Large intestine (tissue), 3 donors: Measurements from ENCODE around the gene MPV17. TPM values are rescaled to one million over a fixed set of nuclear protein-coding genes. Genes with fewer than 3 reads are reported as not detected.

Experiments
- DNase-seq, 2 donors: peaks; one replicate each; pipeline versions ENCODE4 v3.0.0 to v3.0.0-alpha.2; 2013
- H3K27ac ChIP-seq: one replicate; pipeline ENCODE4 v1.5.1; 2013; ENCODE audit warnings: low read length
- H3K27me3 ChIP-seq: 2 replicates; pipeline ENCODE4 v1.6.1; 2013; ENCODE audit warnings: low read length; ENCODE audit not compliant: control insufficient read depth, insufficient read depth
- H3K36me3 ChIP-seq: 2 replicates; pipeline ENCODE4 v1.6.1; 2013; ENCODE audit warnings: low read length; ENCODE audit not compliant: control insufficient read depth, insufficient read depth
- H3K4me1 ChIP-seq: one replicate; pipeline ENCODE4 v1.6.1; 2013; ENCODE audit warnings: low read length; ENCODE audit not compliant: control insufficient read depth, insufficient read depth
- H3K4me3 ChIP-seq: one replicate; pipeline ENCODE4 v1.5.1; 2013; ENCODE audit warnings: low read length
- H3K9me3 ChIP-seq: one replicate; pipeline ENCODE4 v1.6.1; 2013; ENCODE audit warnings: mild to moderate bottlenecking, low read depth, low read length, moderate library complexity; ENCODE audit not compliant: control insufficient read depth
- WGBS: methylation state at CpG from one replicate; pipeline ENCODE4 v1.1.5; 2013; ENCODE audit warnings: low lambda C conversion rate; ENCODE audit not compliant: insufficient coverage; 5-methylcytosine and 5-hydroxymethylcytosine counted together
- polyA plus RNA-seq: library from polyadenylated mRNA; unstranded; fragments of 120-200 nt; gene quantifications from one replicate; pipeline ENCODE4 v1.2.1, GENCODE V29; 2013

MPV17 gene
- polyA plus RNA-seq, 1 donor = 99.6 TPM

DNA sequence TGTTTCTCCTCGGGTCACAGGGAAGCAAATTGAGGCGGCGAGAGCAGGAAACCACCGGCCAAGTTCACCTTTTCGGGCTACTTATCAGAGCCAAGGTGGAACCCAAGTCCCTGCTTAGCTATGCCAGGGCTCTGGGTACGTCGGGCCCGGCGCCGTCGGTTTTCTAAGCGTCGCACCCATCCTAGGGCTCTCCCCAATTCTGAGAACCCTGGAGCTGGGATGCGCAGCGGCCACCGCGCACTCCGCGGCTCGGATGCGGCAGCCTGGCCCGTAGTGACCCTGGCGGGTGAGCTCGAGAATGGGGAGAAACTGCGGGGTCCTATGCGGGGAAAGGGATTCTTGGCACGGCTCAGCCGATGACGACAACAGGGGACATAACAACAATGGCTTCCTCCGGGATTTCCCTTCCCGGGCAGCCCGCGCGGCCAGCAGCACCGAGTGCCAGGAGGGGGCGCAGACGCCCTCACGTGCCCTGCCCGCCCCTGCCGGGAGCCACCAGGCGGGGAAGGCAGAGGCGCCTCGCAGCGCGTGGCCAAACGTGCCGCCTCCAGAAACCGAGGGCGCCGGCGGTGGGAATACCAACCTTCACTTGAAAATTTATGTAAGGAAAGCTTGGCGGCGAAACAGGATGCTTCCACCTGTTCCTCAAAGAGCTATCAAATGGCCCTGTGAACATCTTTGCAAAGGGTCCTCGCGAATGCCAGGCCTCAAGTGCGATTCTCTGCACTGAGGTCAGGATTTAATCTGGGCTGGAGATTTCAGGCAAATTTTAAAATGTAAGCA, 58.0 kb downstream of the MPV17 start:
- H3K27ac ChIP-seq = no peak overlapping the region
- H3K27me3 ChIP-seq = peaks cover 77% of the 10 kb centered on the region

GRCh38 chr2:27264253-27264752, 58.6 kb downstream of the MPV17 start:
- DNase-seq = peak in 1 of 2 donors; percentile 6
- Histone ChIP-seq H3K9me3 (peaks cover 4% of the 10 kb centered on the region), H3K36me3 (no peaks in the 10 kb centered on the region), H3K27me3 (peaks cover 80% of the 10 kb centered on the region), H3K4me3 (peak overlapping the region; percentile 30), H3K27ac (no peak overlapping the region), H3K4me1 (peaks cover 14% of the 10 kb centered on the region)
- WGBS = no CpG with 5 or more reads among the region's 38 CpGs

More for the DNA sequence above, 58.0 kb downstream of the MPV17 start:
- no peaks in the 10 kb centered on the region for H3K36me3 ChIP-seq
- peak; percentile 50 to 66 for DNase-seq
- peaks cover 4% of the 10 kb centered on the region for H3K9me3 ChIP-seq
- peak overlapping the region; percentile 30 for H3K4me3 ChIP-seq
- peaks cover 14% of the 10 kb centered on the region for H3K4me1 ChIP-seq
- WGBS = no CpG with 5 or more reads among the region's 56 CpGs

GRCh38 chr2:27263287-27264252, 59.3 kb downstream of the MPV17 start:
- Histone ChIP-seq H3K4me1 (peaks cover 14% of the 10 kb centered on the region), H3K36me3 (no peaks in the 10 kb centered on the region), H3K9me3 (peaks cover 4% of the 10 kb centered on the region), H3K27ac (no peak overlapping the region), H3K27me3 (peaks cover 82% of the 10 kb centered on the region), H3K4me3 (no peak overlapping the region)
- peak in 1 of 2 donors; percentile 15 for DNase-seq
- 0% methylated on average over 3 of the region's 46 CpGs for WGBS

GRCh38 chr2:27262379-27263286, 60.3 kb downstream of the MPV17 start, which contains the start of gene SLC30A3:
Gene SLC30A3, minus strand, starts transcription at chr2:27263047. Its CDS starts 141 bp downstream, at chr2:27262906.
- no peaks in the 10 kb centered on the region for H3K36me3 ChIP-seq
- no CpG with 5 or more reads among the region's 96 CpGs for WGBS
- peaks cover 87% of the 10 kb centered on the region for H3K27me3 ChIP-seq
- H3K9me3 ChIP-seq = peaks cover 4% of the 10 kb centered on the region
- H3K4me1 ChIP-seq = peaks cover 14% of the 10 kb centered on the region
- DNase-seq = peak; percentile 31 to 50
- H3K27ac ChIP-seq = no peak within 1 kb of the TSS
- H3K4me3 ChIP-seq = no peak within 1 kb of the TSS

- Histone ChIP-seq H3K27me3 (peaks cover 88% of the 10 kb centered on the region), H3K4me1 (peaks cover 14% of the 10 kb centered on the region), H3K27ac (no peak overlapping the region), H3K9me3 (peaks cover 4% of the 10 kb centered on the region), H3K36me3 (no peaks in the 10 kb centered on the region), H3K4me3 (no peak overlapping the region)
- no peak for DNase-seq
- no CpG with 5 or more reads among the region's 40 CpGs for WGBS
These were observed 61.0 kb downstream of the MPV17 start for GRCh38 chr2:27261926-27262298.

- Histone ChIP-seq H3K9me3 (peaks cover 4% of the 10 kb centered on the region), H3K27me3 (peaks cover 91% of the 10 kb centered on the region), H3K4me1 (peaks cover 14% of the 10 kb centered on the region), H3K36me3 (no peaks in the 10 kb centered on the region), H3K4me3 (no peak overlapping the region), H3K27ac (no peak overlapping the region)
- DNase-seq = no peak
- WGBS = no CpG with 5 or more reads among the region's 11 CpGs
These were observed 61.5 kb downstream of the MPV17 start for GRCh38 chr2:27261241-27261925.

Other genes with a start within 250 kb of the MPV17 start
- gene EMILIN1, start 244.5 kb downstream of the MPV17 start, polyA plus RNA-seq = 49.1 TPM
- gene KHK, start 236.3 kb downstream of the MPV17 start, polyA plus RNA-seq = 232 TPM
- gene CGREF1, start 204.0 kb downstream of the MPV17 start, polyA plus RNA-seq = 11.5 TPM
- gene ABHD1, start 199.3 kb downstream of the MPV17 start, polyA plus RNA-seq = 2.0 TPM
- gene PREB, start 188.5 kb downstream of the MPV17 start, polyA plus RNA-seq = 48.5 TPM
- gene PRR30, start 183.7 kb downstream of the MPV17 start, polyA plus RNA-seq = not detected
- 0.10 TPM for gene TCF23, start 174.1 kb downstream of the MPV17 start, polyA plus RNA-seq
- 131 TPM for gene ATRAID, start 111.1 kb downstream of the MPV17 start, polyA plus RNA-seq
- 148 TPM for gene SLC5A6, start 110.8 kb downstream of the MPV17 start, polyA plus RNA-seq
- gene CAD, start 105.7 kb downstream of the MPV17 start, polyA plus RNA-seq = 34.9 TPM
- gene SLC30A3, start 60.0 kb downstream of the MPV17 start, polyA plus RNA-seq = 0.57 TPM
- 0.19 TPM for gene DNAJC5G, start 47.7 kb downstream of the MPV17 start, polyA plus RNA-seq
- 0.60 TPM for gene TRIM54, start 40.7 kb downstream of the MPV17 start, polyA plus RNA-seq
- 3.4 TPM for gene UCN, start 14.7 kb downstream of the MPV17 start, polyA plus RNA-seq
- 51.9 TPM for gene GTF3C2, start 33.7 kb upstream of the MPV17 start, polyA plus RNA-seq
- 39.7 TPM for gene EIF2B4, start 47.2 kb upstream of the MPV17 start, polyA plus RNA-seq
- gene SNX17, start 47.5 kb upstream of the MPV17 start, polyA plus RNA-seq = 68.0 TPM
- 23.1 TPM for gene ZNF513, start 57.6 kb upstream of the MPV17 start, polyA plus RNA-seq
- gene PPM1G, start 86.5 kb upstream of the MPV17 start, polyA plus RNA-seq = 66.4 TPM
- 89.0 TPM for gene NRBP1, start 105.5 kb upstream of the MPV17 start, polyA plus RNA-seq
- 55.5 TPM for gene KRTCAP3, start 119.3 kb upstream of the MPV17 start, polyA plus RNA-seq
- 30.7 TPM for gene IFT172, start 166.6 kb upstream of the MPV17 start, polyA plus RNA-seq
- gene FNDC4, start 172.1 kb upstream of the MPV17 start, polyA plus RNA-seq = 4.2 TPM
- gene GCKR, start 173.7 kb upstream of the MPV17 start, polyA plus RNA-seq = 2.9 TPM